Measurements from ENCODE around the gene TUBB2A. TPM values are rescaled to one million over a fixed set of nuclear protein-coding genes. Genes with fewer than 3 reads are reported as not detected.

TUBB2A gene
- total and polyA plus RNA-seq, 2 of the 13 experiments (the other 11 are each of a cell fraction or from before 2014, with no cell fraction given), result 35.3 to 106 TPM

DNA sequence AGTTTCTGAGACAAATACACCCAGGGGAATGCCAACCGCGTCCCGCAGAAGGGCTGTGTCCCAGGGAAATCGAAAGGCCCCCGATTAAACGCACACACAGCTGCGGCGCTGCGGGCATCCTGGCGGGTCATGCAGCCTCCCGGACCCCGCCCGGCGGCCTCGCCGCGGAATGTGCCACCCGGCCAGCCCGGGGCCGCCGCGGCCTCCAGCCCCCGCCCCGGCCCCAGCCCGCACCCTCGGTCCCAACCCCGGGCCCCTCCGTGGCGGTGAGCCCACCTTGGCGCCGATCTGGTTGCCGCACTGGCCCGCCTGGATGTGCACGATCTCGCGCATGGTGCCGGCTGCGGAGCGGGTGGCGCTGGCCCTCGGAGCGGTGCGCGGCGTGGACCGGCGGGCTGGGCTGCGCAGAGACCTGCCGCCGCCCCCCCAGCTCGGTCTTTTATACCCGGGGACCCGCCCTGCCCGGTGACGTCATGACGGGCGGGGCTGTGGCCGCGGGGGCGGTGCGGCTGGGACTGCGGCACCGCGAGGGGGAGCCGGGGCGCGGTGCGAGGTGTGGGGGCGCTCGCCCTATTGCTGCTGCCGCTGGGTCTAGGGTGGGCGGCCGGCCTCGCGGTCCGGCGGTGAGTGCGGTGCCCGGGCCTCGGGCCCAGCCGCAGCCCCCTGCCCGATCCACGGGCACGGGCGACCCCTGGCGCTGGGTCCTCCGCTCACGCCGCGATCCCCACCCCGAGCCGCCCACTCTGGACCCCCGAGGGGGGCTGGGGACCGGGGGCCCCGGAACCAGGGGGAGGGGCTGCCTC, at the start of gene TUBB2A (continued):
- TF ChIP-seq, protein P1, sequence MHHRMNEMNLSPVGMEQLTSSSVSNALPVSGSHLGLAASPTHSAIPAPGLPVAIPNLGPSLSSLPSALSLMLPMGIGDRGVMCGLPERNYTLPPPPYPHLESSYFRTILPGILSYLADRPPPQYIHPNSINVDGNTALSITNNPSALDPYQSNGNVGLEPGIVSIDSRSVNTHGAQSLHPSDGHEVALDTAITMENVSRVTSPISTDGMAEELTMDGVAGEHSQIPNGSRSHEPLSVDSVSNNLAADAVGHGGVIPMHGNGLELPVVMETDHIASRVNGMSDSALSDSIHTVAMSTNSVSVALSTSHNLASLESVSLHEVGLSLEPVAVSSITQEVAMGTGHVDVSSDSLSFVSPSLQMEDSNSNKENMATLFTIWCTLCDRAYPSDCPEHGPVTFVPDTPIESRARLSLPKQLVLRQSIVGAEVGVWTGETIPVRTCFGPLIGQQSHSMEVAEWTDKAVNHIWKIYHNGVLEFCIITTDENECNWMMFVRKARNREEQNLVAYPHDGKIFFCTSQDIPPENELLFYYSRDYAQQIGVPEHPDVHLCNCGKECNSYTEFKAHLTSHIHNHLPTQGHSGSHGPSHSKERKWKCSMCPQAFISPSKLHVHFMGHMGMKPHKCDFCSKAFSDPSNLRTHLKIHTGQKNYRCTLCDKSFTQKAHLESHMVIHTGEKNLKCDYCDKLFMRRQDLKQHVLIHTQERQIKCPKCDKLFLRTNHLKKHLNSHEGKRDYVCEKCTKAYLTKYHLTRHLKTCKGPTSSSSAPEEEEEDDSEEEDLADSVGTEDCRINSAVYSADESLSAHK (CRISPR knock-in tag; IDR thresholded peaks at IDR 0.05; ENCODE audit: borderline replicate concordance), result no peak
- peak; percentile 82 for TF ChIP-seq ZBTB7A (CRISPR knock-in tag; IDR thresholded peaks at IDR 0.05)
- no peak for TF ChIP-seq SNRNP70 (IDR thresholded peaks at IDR 0.05; ENCODE audit: low read depth, low read length)
- TF ChIP-seq, protein P2, sequence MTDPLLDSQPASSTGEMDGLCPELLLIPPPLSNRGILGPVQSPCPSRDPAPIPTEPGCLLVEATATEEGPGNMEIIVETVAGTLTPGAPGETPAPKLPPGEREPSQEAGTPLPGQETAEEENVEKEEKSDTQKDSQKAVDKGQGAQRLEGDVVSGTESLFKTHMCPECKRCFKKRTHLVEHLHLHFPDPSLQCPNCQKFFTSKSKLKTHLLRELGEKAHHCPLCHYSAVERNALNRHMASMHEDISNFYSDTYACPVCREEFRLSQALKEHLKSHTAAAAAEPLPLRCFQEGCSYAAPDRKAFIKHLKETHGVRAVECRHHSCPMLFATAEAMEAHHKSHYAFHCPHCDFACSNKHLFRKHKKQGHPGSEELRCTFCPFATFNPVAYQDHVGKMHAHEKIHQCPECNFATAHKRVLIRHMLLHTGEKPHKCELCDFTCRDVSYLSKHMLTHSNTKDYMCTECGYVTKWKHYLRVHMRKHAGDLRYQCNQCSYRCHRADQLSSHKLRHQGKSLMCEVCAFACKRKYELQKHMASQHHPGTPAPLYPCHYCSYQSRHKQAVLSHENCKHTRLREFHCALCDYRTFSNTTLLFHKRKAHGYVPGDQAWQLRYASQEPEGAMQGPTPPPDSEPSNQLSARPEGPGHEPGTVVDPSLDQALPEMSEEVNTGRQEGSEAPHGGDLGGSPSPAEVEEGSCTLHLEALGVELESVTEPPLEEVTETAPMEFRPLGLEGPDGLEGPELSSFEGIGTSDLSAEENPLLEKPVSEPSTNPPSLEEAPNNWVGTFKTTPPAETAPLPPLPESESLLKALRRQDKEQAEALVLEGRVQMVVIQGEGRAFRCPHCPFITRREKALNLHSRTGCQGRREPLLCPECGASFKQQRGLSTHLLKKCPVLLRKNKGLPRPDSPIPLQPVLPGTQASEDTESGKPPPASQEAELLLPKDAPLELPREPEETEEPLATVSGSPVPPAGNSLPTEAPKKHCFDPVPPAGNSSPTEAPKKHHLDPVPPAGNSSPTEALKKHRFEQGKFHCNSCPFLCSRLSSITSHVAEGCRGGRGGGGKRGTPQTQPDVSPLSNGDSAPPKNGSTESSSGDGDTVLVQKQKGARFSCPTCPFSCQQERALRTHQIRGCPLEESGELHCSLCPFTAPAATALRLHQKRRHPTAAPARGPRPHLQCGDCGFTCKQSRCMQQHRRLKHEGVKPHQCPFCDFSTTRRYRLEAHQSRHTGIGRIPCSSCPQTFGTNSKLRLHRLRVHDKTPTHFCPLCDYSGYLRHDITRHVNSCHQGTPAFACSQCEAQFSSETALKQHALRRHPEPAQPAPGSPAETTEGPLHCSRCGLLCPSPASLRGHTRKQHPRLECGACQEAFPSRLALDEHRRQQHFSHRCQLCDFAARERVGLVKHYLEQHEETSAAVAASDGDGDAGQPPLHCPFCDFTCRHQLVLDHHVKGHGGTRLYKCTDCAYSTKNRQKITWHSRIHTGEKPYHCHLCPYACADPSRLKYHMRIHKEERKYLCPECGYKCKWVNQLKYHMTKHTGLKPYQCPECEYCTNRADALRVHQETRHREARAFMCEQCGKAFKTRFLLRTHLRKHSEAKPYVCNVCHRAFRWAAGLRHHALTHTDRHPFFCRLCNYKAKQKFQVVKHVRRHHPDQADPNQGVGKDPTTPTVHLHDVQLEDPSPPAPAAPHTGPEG (CRISPR knock-in tag; IDR thresholded peaks at IDR 0.05), result peak; percentile 71; the same call in 1 of the 2 replicates
- TF ChIP-seq, protein P3, sequence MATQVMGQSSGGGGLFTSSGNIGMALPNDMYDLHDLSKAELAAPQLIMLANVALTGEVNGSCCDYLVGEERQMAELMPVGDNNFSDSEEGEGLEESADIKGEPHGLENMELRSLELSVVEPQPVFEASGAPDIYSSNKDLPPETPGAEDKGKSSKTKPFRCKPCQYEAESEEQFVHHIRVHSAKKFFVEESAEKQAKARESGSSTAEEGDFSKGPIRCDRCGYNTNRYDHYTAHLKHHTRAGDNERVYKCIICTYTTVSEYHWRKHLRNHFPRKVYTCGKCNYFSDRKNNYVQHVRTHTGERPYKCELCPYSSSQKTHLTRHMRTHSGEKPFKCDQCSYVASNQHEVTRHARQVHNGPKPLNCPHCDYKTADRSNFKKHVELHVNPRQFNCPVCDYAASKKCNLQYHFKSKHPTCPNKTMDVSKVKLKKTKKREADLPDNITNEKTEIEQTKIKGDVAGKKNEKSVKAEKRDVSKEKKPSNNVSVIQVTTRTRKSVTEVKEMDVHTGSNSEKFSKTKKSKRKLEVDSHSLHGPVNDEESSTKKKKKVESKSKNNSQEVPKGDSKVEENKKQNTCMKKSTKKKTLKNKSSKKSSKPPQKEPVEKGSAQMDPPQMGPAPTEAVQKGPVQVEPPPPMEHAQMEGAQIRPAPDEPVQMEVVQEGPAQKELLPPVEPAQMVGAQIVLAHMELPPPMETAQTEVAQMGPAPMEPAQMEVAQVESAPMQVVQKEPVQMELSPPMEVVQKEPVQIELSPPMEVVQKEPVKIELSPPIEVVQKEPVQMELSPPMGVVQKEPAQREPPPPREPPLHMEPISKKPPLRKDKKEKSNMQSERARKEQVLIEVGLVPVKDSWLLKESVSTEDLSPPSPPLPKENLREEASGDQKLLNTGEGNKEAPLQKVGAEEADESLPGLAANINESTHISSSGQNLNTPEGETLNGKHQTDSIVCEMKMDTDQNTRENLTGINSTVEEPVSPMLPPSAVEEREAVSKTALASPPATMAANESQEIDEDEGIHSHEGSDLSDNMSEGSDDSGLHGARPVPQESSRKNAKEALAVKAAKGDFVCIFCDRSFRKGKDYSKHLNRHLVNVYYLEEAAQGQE (IDR thresholded peaks at IDR 0.05; ENCODE audit: borderline replicate concordance in 1 of 2, low read depth in 1 of 2, low read length in 2 of 2), result peak in 1 of 2 experiments; percentile 66; a peak in 1 of 4 replicates
- TF ChIP-seq, protein P4, sequence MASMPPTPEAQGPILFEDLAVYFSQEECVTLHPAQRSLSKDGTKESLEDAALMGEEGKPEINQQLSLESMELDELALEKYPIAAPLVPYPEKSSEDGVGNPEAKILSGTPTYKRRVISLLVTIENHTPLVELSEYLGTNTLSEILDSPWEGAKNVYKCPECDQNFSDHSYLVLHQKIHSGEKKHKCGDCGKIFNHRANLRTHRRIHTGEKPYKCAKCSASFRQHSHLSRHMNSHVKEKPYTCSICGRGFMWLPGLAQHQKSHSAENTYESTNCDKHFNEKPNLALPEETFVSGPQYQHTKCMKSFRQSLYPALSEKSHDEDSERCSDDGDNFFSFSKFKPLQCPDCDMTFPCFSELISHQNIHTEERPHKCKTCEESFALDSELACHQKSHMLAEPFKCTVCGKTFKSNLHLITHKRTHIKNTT (CRISPR knock-in tag; IDR thresholded peaks at IDR 0.05), result peak; percentile 12; the same call in 1 of the 2 replicates
- TF ChIP-seq ZNF138 (CRISPR knock-in tag; IDR thresholded peaks at IDR 0.05; ENCODE audit: low read depth), result 0 out of 2 replicates have a peak, but pooled peaks have one; percentile 57
- peak; percentile 98 for TF ChIP-seq YEATS4 (CRISPR knock-in tag; IDR thresholded peaks at IDR 0.05; ENCODE audit: borderline replicate concordance)
- TF ChIP-seq POLR2AphosphoS2 (IDR thresholded peaks at IDR 0.05; ENCODE audit: low read depth, low read length), result no peak
- TF ChIP-seq, protein P5, sequence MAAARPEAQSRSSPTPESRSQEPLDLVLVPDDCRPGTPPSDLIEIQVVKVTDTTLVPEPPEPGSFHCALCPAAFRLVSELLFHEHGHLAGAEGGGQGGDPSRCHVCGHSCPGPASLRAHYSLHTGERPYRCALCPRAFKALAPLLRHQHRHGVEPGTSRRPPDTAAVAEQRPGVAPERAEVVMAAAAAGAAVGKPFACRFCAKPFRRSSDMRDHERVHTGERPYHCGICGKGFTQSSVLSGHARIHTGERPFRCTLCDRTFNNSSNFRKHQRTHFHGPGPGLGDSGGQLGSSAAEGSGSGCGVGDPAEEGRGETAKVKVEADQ (CRISPR knock-in tag; IDR thresholded peaks at IDR 0.05; ENCODE audit: borderline replicate concordance), result peak; percentile 48; the same call in 1 of the 2 replicates
- no peak; the same call in 1 of the 2 replicates for TF ChIP-seq ZNF782 (CRISPR knock-in tag; IDR thresholded peaks at IDR 0.05; ENCODE audit: borderline replicate concordance)
- TF ChIP-seq ZNF263 (CRISPR knock-in tag; IDR thresholded peaks at IDR 0.05), result peak; percentile 50
- no peak for TF ChIP-seq MEF2D (CRISPR knock-in tag; IDR thresholded peaks at IDR 0.05)

Data from HepG2 (cell line).